Parathyroid adenoma (tissue), 2 donors: Measurements from ENCODE around the gene COQ9.
"Not testable (repeated sequence)": the region's sequence is repeated elsewhere in the genome, so short reads cannot be mapped to it uniquely, and the experiment has no call there.

Source experiments
- H2AFZ ChIP-seq: fragments of 300-600 bp; sonication (generic); one replicate; pipeline ENCODE4 v1.7.0; 2017; ENCODE audit warnings: antibody characterized with exemption, mild to moderate bottlenecking
- H3K27ac ChIP-seq: fragments of 300-600 bp; sonication (generic); one replicate; pipeline ENCODE4 v1.7.0; 2017
- H3K27me3 ChIP-seq: fragments of 300-600 bp; sonication (generic); one replicate; pipeline ENCODE4 v1.7.0; 2017; ENCODE audit warnings: low read length; ENCODE audit not compliant: control insufficient read depth, insufficient read depth
- H3K36me3 ChIP-seq: fragments of 300-600 bp; sonication (generic); one replicate; pipeline ENCODE4 v1.7.0; 2017; ENCODE audit warnings: low read length; ENCODE audit not compliant: control insufficient read depth, insufficient read depth
- H3K4me1 ChIP-seq: fragments of 300-600 bp; sonication (generic); one replicate; pipeline ENCODE4 v1.7.0; 2017; ENCODE audit warnings: control low read depth
- H3K4me2 ChIP-seq: fragments of 300-600 bp; sonication (generic); one replicate; pipeline ENCODE4 v1.7.0; 2017; ENCODE audit warnings: low read length
- H3K4me3 ChIP-seq: fragments of 300-600 bp; sonication (generic); one replicate; pipeline ENCODE4 v1.7.0; 2017; ENCODE audit warnings: low read depth, low read length
- H3K79me2 ChIP-seq: fragments of 300-600 bp; sonication (generic); one replicate; pipeline ENCODE4 v1.7.0; 2017; ENCODE audit warnings: control low read depth
- H3K9ac ChIP-seq: fragments of 300-600 bp; sonication (generic); one replicate; pipeline ENCODE4 v1.7.0; 2017; ENCODE audit warnings: mild to moderate bottlenecking
- H3K9me3 ChIP-seq: fragments of 300-600 bp; sonication (generic); one replicate; pipeline ENCODE4 v1.7.0; 2017; ENCODE audit warnings: low read length; ENCODE audit not compliant: control insufficient read depth
- TF ChIP-seq, protein P1 (sequence below): fragments of 300-600 bp; sonication (generic); IDR thresholded peaks from one replicate; pipeline ENCODE4 v1.7.0; 2017; ENCODE audit warnings: antibody characterized with exemption, mild to moderate bottlenecking
- donor health status: primary hyperparathyroidism.

COQ9 gene

GRCh38 chr16:57432505-57432904 lies 14.8 kb upstream of the COQ9 start:
- H3K4me2 ChIP-seq = no peak overlapping the region

GRCh38 chr16:57432989-57433388 lies 14.3 kb upstream of the COQ9 start:
- H3K27ac ChIP-seq = no peak overlapping the region
- H3K27me3 ChIP-seq = no peaks in the 10 kb centered on the region
- H3K4me1 ChIP-seq = no peaks in the 10 kb centered on the region
- no peaks in the 10 kb centered on the region for H3K36me3 ChIP-seq
- no peak overlapping the region for H2AFZ ChIP-seq
- H3K4me3 ChIP-seq = no peak overlapping the region
- H3K4me2 ChIP-seq = no peak overlapping the region
- TF ChIP-seq, protein P1, sequence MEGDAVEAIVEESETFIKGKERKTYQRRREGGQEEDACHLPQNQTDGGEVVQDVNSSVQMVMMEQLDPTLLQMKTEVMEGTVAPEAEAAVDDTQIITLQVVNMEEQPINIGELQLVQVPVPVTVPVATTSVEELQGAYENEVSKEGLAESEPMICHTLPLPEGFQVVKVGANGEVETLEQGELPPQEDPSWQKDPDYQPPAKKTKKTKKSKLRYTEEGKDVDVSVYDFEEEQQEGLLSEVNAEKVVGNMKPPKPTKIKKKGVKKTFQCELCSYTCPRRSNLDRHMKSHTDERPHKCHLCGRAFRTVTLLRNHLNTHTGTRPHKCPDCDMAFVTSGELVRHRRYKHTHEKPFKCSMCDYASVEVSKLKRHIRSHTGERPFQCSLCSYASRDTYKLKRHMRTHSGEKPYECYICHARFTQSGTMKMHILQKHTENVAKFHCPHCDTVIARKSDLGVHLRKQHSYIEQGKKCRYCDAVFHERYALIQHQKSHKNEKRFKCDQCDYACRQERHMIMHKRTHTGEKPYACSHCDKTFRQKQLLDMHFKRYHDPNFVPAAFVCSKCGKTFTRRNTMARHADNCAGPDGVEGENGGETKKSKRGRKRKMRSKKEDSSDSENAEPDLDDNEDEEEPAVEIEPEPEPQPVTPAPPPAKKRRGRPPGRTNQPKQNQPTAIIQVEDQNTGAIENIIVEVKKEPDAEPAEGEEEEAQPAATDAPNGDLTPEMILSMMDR = no peak
- H3K9ac ChIP-seq = no peak overlapping the region
- H3K79me2 ChIP-seq = no peaks in the 10 kb centered on the region
- H3K9me3 ChIP-seq = no peaks in the 10 kb centered on the region

More at GRCh38 chr16:57432505-57432904, 14.8 kb upstream of the COQ9 start:
- H3K4me1 ChIP-seq = no peaks in the 10 kb centered on the region
- no peaks in the 10 kb centered on the region for H3K79me2 ChIP-seq
- H3K9ac ChIP-seq = no peak overlapping the region
- H3K4me3 ChIP-seq = no peak overlapping the region
- H3K36me3 ChIP-seq = no peaks in the 10 kb centered on the region
- no peaks in the 10 kb centered on the region for H3K9me3 ChIP-seq
- H2AFZ ChIP-seq = no peak overlapping the region
- no peaks in the 10 kb centered on the region for H3K27me3 ChIP-seq
- TF ChIP-seq, protein P1 = no peak
- no peak overlapping the region for H3K27ac ChIP-seq

- H3K4me3 ChIP-seq = no peak overlapping the region
- H3K9me3 ChIP-seq = no peaks in the 10 kb centered on the region
- H3K79me2 ChIP-seq = no peaks in the 10 kb centered on the region
- H3K27me3 ChIP-seq = no peaks in the 10 kb centered on the region
- H3K27ac ChIP-seq = no peak overlapping the region
- no peaks in the 10 kb centered on the region for H3K4me1 ChIP-seq
- H2AFZ ChIP-seq = no peak overlapping the region
- no peak overlapping the region for H3K4me2 ChIP-seq
- no peak overlapping the region for H3K9ac ChIP-seq
- H3K36me3 ChIP-seq = no peaks in the 10 kb centered on the region
- TF ChIP-seq, protein P1 = no peak
Observed at GRCh38 chr16:57434003-57434402, 13.3 kb upstream of the COQ9 start.

- Histone ChIP-seq H3K9ac (no peak overlapping the region), H3K9me3 (no peaks in the 10 kb centered on the region), H3K4me2 (no peak overlapping the region), H3K4me3 (no peak overlapping the region), H3K27ac (no peak overlapping the region), H2AFZ (no peak overlapping the region), H3K27me3 (no peaks in the 10 kb centered on the region), H3K79me2 (no peaks in the 10 kb centered on the region), H3K4me1 (no peaks in the 10 kb centered on the region), H3K36me3 (no peaks in the 10 kb centered on the region)
- TF ChIP-seq, protein P1 = no peak
Observed at GRCh38 chr16:57435838-57436237, 11.4 kb upstream of the COQ9 start.

DNA sequence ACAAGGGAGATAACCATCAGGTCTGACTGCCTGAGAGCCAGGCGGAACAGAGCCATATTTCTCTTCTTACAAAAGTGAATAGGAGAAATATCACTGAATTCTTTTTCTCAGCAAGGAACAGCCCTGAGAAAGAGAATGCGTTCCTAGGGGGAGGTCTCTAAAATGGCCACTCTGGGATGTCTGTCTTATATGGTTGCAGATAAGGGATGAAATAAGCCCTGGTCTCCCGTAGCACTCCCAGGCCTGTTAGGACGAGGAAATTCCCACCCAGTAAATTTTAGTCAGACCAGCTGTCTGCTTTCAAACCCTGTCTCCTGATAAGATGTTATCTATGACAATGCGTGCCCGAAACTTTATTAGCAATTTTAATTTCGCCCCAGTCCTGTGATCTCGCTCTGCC lies 7.3 kb upstream of the COQ9 start:
- H3K27me3 ChIP-seq, H2AFZ ChIP-seq, H3K9me3 ChIP-seq, H3K4me1 ChIP-seq, H3K36me3 ChIP-seq, H3K4me3 ChIP-seq, H3K4me2 ChIP-seq, H3K9ac ChIP-seq, H3K27ac ChIP-seq: not testable (repeated sequence)
- H3K79me2 ChIP-seq = peaks cover 15% of the 10 kb centered on the region

GRCh38 chr16:57440551-57440950 lies 6.7 kb upstream of the COQ9 start:
- not testable (repeated sequence) for H3K36me3 ChIP-seq, H2AFZ ChIP-seq, H3K27ac ChIP-seq, H3K9ac ChIP-seq, H3K4me2 ChIP-seq, H3K9me3 ChIP-seq, H3K4me1 ChIP-seq, H3K27me3 ChIP-seq, H3K4me3 ChIP-seq
- peaks cover 18% of the 10 kb centered on the region for H3K79me2 ChIP-seq
